MCF 10A (cell line): ENCODE data around the gene LIMK1. TPM values are rescaled to one million over a fixed set of nuclear protein-coding genes. Genes with fewer than 3 reads are reported as not detected.

Experiments used
- BruUV-seq: library from RNA; stranded (reverse); fragments of 400-500 nt; replicated peaks from 2 replicates; lab custom pipeline; 2021; lab: Mats Ljungman, UMichigan
- CTCF ChIA-PET: fragments of 300-600 bp; sonication (Branson Sonifier 250); formaldehyde crosslinking; extraction: SDS; loops from one replicate; lab custom pipeline; 2021; ENCODE audit warnings: antibody characterized with exemption, inconsistent platforms; lab: Yijun Ruan, JAX
- POLR2A ChIA-PET: fragments of 300-600, 350-650 bp; sonication (Branson Sonifier 250); formaldehyde crosslinking; extraction: SDS; loops from one replicate; lab custom pipeline; 2020; ENCODE audit warnings: antibody characterized with exemption, inconsistent platforms; lab: Yijun Ruan, JAX
- DNase-seq: peaks from one replicate; pipeline ENCODE4 v3.0.0-alpha.2; 2018; ENCODE audit not compliant: unreplicated experiment
- H3K27ac Mint-ChIP-seq: one replicate; pipeline ENCODE4 v1.8.0; 2022; ENCODE audit warnings: mild to moderate bottlenecking, low read depth, mixed read lengths; ENCODE audit not compliant: unreplicated experiment
- H3K27me3 Mint-ChIP-seq: one replicate; pipeline ENCODE4 v1.8.0; 2022; ENCODE audit warnings: mixed read lengths; ENCODE audit not compliant: insufficient read depth, unreplicated experiment
- H3K36me3 Mint-ChIP-seq: one replicate; pipeline ENCODE4 v1.8.0; 2022; ENCODE audit warnings: mild to moderate bottlenecking, moderate library complexity, mixed read lengths; ENCODE audit not compliant: insufficient read depth, unreplicated experiment
- H3K4me1 Mint-ChIP-seq: one replicate; pipeline ENCODE4 v1.8.0; 2022; ENCODE audit warnings: mixed read lengths; ENCODE audit not compliant: insufficient read depth, unreplicated experiment
- H3K4me3 Mint-ChIP-seq: one replicate; pipeline ENCODE4 v1.8.0; 2022; ENCODE audit warnings: mild to moderate bottlenecking, moderate library complexity, mixed read lengths; ENCODE audit not compliant: unreplicated experiment
- H3K9me3 Mint-ChIP-seq: one replicate; pipeline ENCODE4 v1.8.0; 2022; ENCODE audit warnings: mixed read lengths; ENCODE audit not compliant: unreplicated experiment
- CTCF ChIP-seq: fragments of 200-600 bp; IDR thresholded peaks from one replicate; pipeline ENCODE4 v1.8.0; 2022; ENCODE audit warnings: antibody characterized with exemption, mild to moderate bottlenecking; ENCODE audit not compliant: unreplicated experiment
- intact Hi-C: fragments of 100-400 bp; cut with micrococcal nuclease; formaldehyde crosslinking; loops from 2 replicates; pipeline ENCODE4 v1.14.1; 2022
- total RNA-seq: library from RNA; stranded (reverse); gene quantifications from 2 replicates; pipeline ENCODE4 v1.2.3, GENCODE V29; 2022

LIMK1 gene
- total RNA-seq, 1 experiment from 2014 or later: 21.4 TPM

- no peak for TF ChIP-seq CTCF
- Mint-ChIP-seq H3K4me1 (no peaks in the 10 kb centered on the region), H3K27me3 (no peaks in the 10 kb centered on the region), H3K27ac (no peak overlapping the region), H3K4me3 (no peak overlapping the region), H3K9me3 (no peaks in the 10 kb centered on the region), H3K36me3 (no peaks in the 10 kb centered on the region)
- ChIA-PET POLR2A (interaction anchor here (0.5 kb wide), 1 partner anchor 11 kb away, joined by 3 read pairs; no protein-coding TSS in a partner anchor), CTCF (interaction anchor here (0.6 to 4.4 kb wide), 17 partner anchors 9 to 333 kb away, joined by 3 to 36 read pairs (median 8); no protein-coding TSS in a partner anchor)
- intact Hi-C loops: loop anchor here (1.0 to 2.0 kb wide), 3 partner anchors 106 to 332 kb away; partner anchors contain the start of gene EIF4H
- no TSS peak for BruUV-seq
- DNase-seq: no peak
These were observed 15.1 kb upstream of the LIMK1 start for GRCh38 chr7:74068378-74069085.

- H3K9me3 Mint-ChIP-seq: no peaks in the 10 kb centered on the region
- H3K4me3 Mint-ChIP-seq: no peak overlapping the region
- no peak for TF ChIP-seq CTCF
- intact Hi-C loops: loop anchor here (2.0 kb wide), 2 partner anchors 106 to 332 kb away; partner anchors contain the start of gene EIF4H
- no peaks in the 10 kb centered on the region for H3K4me1 Mint-ChIP-seq
- H3K27me3 Mint-ChIP-seq: no peaks in the 10 kb centered on the region
- ChIA-PET POLR2A (interaction anchor here (0.9 to 2.1 kb wide), 3 partner anchors 10 to 195 kb away, joined by 3 to 8 read pairs (median 5); partner anchors contain the start of gene EIF4H), CTCF (interaction anchor here (1.1 to 4.4 kb wide), 13 partner anchors 8 to 332 kb away, joined by 3 to 36 read pairs (median 11); no protein-coding TSS in a partner anchor)
- no peaks in the 10 kb centered on the region for H3K36me3 Mint-ChIP-seq
- no peak for DNase-seq
- no peak overlapping the region for H3K27ac Mint-ChIP-seq
- no TSS peak for BruUV-seq
These were observed 14.5 kb upstream of the LIMK1 start for GRCh38 chr7:74069086-74069541.

- no peak overlapping the region for H3K4me3 Mint-ChIP-seq
- TF ChIP-seq CTCF: no peak
- no peaks in the 10 kb centered on the region for H3K36me3 Mint-ChIP-seq
- intact Hi-C loops: loop anchor here (2.0 kb wide), 2 partner anchors 105 to 331 kb away; partner anchors contain the start of gene EIF4H
- H3K27me3 Mint-ChIP-seq: no peaks in the 10 kb centered on the region
- H3K9me3 Mint-ChIP-seq: no peaks in the 10 kb centered on the region
- CTCF ChIA-PET: interaction anchor here (0.5 to 4.4 kb wide), 14 partner anchors 9 to 331 kb away, joined by 3 to 36 read pairs (median 3); no protein-coding TSS in a partner anchor
- no peaks in the 10 kb centered on the region for H3K4me1 Mint-ChIP-seq
- no peak overlapping the region for H3K27ac Mint-ChIP-seq
- no TSS peak for BruUV-seq
- no peak for DNase-seq
- POLR2A ChIA-PET: interaction anchor here (0.7 to 2.1 kb wide), 5 partner anchors 9 to 194 kb away, joined by 3 to 8 read pairs (median 4); partner anchors contain the start of gene EIF4H
These were observed 13.6 kb upstream of the LIMK1 start for GRCh38 chr7:74069790-74070618.
